ENCODE data around the gene NEGR1. TPM values are rescaled to one million over a fixed set of nuclear protein-coding genes. Genes with fewer than 3 reads are reported as not detected.

Gene NEGR1
- total and polyA plus RNA-seq, 10 donors: 0.07 to 1.3 (median 0.54) TPM

- intact Hi-C loops (cut with DNase I; ENCODE audit: low total_unique reads): no loop called here
- H3K9me3 ChIP-seq: peaks cover 0 to 13% (median 7%) of the 10 kb centered on the region in 8 donors
- no peaks in the 10 kb centered on the region for H3K27me3 ChIP-seq (replicated peaks in 1 of 7)
- no peak overlapping the region for H3K27ac ChIP-seq
- H3K4me1 ChIP-seq: no peaks in the 10 kb centered on the region
- no peak for DNase-seq
- no peak for TF ChIP-seq POLR2AphosphoS5 (IDR thresholded peaks at IDR 0.05)
- TF ChIP-seq POLR2A (IDR thresholded peaks at IDR 0.05): no peak
- TF ChIP-seq CTCF (IDR thresholded peaks at IDR 0.05 in 8 of 11, conservative IDR thresholded peaks at IDR 0.05 in 3 of 11): no peak
- H3K4me3 ChIP-seq: no peak overlapping the region
- no peaks in the 10 kb centered on the region for H3K36me3 ChIP-seq
- WGBS, 5 donors: 70 to 87% (median 81%) methylated on average over 2 of the region's 2 CpGs
Measured at GRCh38 chr1:72140222-72140621, 142.1 kb downstream of the NEGR1 start.

- Histone ChIP-seq H3K4me1 (no peaks in the 10 kb centered on the region), H3K27me3 (replicated peaks in 1 of 7) (no peaks in the 10 kb centered on the region), H3K27ac (no peak overlapping the region), H3K9me3 (peaks cover 0 to 13% (median 7%) of the 10 kb centered on the region in 8 donors), H3K36me3 (no peaks in the 10 kb centered on the region), H3K4me3 (no peak overlapping the region)
- intact Hi-C loops (cut with DNase I; ENCODE audit: low total_unique reads): no loop called here
- TF ChIP-seq CTCF (IDR thresholded peaks at IDR 0.05 in 8 of 11, conservative IDR thresholded peaks at IDR 0.05 in 3 of 11) (no peak), POLR2AphosphoS5 (IDR thresholded peaks at IDR 0.05) (no peak), POLR2A (IDR thresholded peaks at IDR 0.05) (no peak)
- 70 to 87% (median 79%) methylated on average over 1 of the region's 1 CpG for WGBS, 5 donors
- DNase-seq: no peak
Measured at GRCh38 chr1:72137656-72138055, 144.7 kb downstream of the NEGR1 start.

- Histone ChIP-seq H3K27me3 (replicated peaks in 1 of 7) (no peaks in the 10 kb centered on the region), H3K27ac (no peak overlapping the region), H3K36me3 (no peaks in the 10 kb centered on the region), H3K4me1 (no peaks in the 10 kb centered on the region), H3K9me3 (peaks cover 0 to 2% (median 0%) of the 10 kb centered on the region in 8 donors), H3K4me3 (no peak overlapping the region)
- TF ChIP-seq POLR2AphosphoS5 (IDR thresholded peaks at IDR 0.05): no peak
- 77 to 90% (median 87%) methylated on average over 2 of the region's 2 CpGs for WGBS, 5 donors
- no peak for DNase-seq
- intact Hi-C loops (cut with DNase I; ENCODE audit: low total_unique reads): no loop called here
Measured at GRCh38 chr1:72129869-72130268, 152.5 kb downstream of the NEGR1 start.

GRCh38 chr1:72122099-72122880, 160.0 kb downstream of the NEGR1 start:
- WGBS, 5 donors: 64 to 76% (median 74%) methylated on average over 4 of the region's 4 CpGs
- H3K27ac ChIP-seq: no peak overlapping the region
- no peaks in the 10 kb centered on the region for H3K36me3 ChIP-seq
- H3K4me1 ChIP-seq: no peaks in the 10 kb centered on the region
- no peak for DNase-seq
- no peaks in the 10 kb centered on the region for H3K27me3 ChIP-seq (replicated peaks in 1 of 7)
- intact Hi-C loops (cut with DNase I; ENCODE audit: low total_unique reads): no loop called here
- no peak for TF ChIP-seq POLR2A (IDR thresholded peaks at IDR 0.05)
- no peak for TF ChIP-seq CTCF (IDR thresholded peaks at IDR 0.05 in 8 of 11, conservative IDR thresholded peaks at IDR 0.05 in 3 of 11)
- TF ChIP-seq POLR2AphosphoS5 (IDR thresholded peaks at IDR 0.05): no peak
- H3K9me3 ChIP-seq: no peaks in the 10 kb centered on the region
- H3K4me3 ChIP-seq: no peak overlapping the region
